ENCODE data around the gene TEAD4. TPM values are rescaled to one million over a fixed set of nuclear protein-coding genes. Genes with fewer than 3 reads are reported as not detected.

TEAD4 gene
- total and polyA plus RNA-seq, 3 donors from 2014 or later = 9.7 to 16.1 (median 10.9) TPM

DNA sequence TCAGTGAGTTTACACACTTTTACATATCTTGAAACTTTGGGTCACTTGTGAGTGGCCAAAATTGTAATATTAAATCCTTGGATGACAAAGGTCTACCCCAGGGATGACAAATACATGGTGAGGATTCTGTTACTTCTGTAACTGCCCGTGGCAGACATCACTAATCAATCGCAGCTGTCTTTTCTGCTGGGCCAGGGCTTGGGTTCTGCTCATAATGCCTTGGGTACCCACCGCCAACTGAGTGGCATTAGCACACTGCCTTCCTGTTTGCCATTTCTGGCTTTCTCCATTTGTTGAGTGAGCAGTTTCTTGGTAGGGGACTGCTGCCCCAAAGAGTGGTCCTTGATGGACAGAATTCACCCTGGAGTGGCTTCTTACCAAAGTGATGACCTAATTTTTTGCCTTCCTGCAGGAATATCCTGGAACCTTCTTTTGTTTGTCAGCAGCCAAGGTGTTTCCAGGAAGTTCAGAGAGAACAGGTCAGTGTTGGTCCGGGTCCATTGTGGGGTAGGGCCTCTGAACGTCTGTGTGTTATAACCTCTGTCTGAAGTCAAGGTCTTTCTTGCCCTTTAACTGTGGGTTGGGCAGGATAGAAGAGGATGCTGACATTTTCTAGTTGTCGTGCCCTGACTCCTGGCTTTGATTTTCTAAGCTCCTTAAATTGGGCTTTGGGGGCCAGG lies 124.2 kb downstream of the TEAD4 start:
- H3K27ac ChIP-seq = no peak overlapping the region
- intact Hi-C loops (cut with DNase I; ENCODE audit: low total_unique reads) = no loop called here
- H3K4me3 ChIP-seq = no peak overlapping the region
- H3K36me3 ChIP-seq (ENCODE audit: low read depth, missing control alignments) = no peaks in the 10 kb centered on the region
- no peaks in the 10 kb centered on the region for H3K9me3 ChIP-seq
- H3K27me3 ChIP-seq = no peaks in the 10 kb centered on the region
- H3K4me1 ChIP-seq = peaks cover 2% of the 10 kb centered on the region
- peak; percentile 23 for DNase-seq
- TF ChIP-seq, protein P1, sequence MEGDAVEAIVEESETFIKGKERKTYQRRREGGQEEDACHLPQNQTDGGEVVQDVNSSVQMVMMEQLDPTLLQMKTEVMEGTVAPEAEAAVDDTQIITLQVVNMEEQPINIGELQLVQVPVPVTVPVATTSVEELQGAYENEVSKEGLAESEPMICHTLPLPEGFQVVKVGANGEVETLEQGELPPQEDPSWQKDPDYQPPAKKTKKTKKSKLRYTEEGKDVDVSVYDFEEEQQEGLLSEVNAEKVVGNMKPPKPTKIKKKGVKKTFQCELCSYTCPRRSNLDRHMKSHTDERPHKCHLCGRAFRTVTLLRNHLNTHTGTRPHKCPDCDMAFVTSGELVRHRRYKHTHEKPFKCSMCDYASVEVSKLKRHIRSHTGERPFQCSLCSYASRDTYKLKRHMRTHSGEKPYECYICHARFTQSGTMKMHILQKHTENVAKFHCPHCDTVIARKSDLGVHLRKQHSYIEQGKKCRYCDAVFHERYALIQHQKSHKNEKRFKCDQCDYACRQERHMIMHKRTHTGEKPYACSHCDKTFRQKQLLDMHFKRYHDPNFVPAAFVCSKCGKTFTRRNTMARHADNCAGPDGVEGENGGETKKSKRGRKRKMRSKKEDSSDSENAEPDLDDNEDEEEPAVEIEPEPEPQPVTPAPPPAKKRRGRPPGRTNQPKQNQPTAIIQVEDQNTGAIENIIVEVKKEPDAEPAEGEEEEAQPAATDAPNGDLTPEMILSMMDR (IDR thresholded peaks at IDR 0.05) = no peak
- no peak for TF ChIP-seq POLR2A (IDR thresholded peaks at IDR 0.05)
- 65 to 73% methylated on average over 6 of the region's 6 CpGs for WGBS, 2 donors

DNA sequence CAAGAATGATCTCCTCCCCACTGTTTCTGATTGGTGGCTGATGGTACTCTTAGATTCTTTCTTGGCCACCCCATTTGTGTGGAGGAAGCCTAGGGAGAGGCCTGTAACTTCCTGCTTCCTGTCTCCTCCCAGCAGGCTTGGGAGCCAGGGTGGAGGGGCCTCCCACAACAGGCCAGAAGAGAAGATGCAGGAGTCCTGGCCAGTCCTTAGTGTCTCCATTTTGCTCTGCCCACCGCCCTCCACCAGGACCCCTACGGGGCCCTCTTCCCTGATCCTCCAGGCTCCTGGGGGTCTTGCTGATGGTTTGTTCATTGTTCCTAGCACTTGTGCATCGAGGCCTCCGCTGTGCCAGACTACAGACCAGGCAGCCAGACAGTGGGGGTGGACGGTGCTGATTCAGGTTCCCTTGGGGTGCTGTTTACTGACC lies 124.7 kb downstream of the TEAD4 start:
- WGBS, 2 donors = 77 to 78% methylated on average over 5 of the region's 5 CpGs
- TF ChIP-seq, protein P1 (IDR thresholded peaks at IDR 0.05) = no peak
- TF ChIP-seq POLR2A (IDR thresholded peaks at IDR 0.05) = no peak
- intact Hi-C loops (cut with DNase I; ENCODE audit: low total_unique reads) = no loop called here
- Histone ChIP-seq H3K27me3 (no peaks in the 10 kb centered on the region), H3K36me3 (ENCODE audit: low read depth, missing control alignments) (no peaks in the 10 kb centered on the region), H3K4me1 (no peaks in the 10 kb centered on the region), H3K4me3 (no peak overlapping the region), H3K27ac (no peak overlapping the region), H3K9me3 (no peaks in the 10 kb centered on the region)
- no peak for DNase-seq

DNA sequence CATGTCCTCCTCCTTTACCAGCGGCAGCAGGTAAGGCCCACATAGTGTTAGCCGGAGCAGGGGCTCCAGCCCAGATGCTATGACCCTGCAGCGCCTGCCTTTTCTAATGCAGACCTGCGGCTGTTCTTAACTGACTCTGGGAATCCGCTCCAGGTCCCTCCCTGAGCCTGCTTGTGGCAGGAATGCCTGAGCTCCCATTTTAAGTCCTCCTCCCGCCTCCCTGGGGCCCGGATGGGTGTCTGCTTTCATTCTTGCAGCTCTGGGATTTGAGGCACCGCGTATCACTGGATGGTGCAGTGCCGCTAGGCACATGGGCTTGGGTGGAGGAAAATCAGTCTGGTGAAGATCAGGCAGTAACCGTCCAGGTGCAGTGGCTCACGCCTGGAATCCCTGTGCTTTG lies 125.5 kb downstream of the TEAD4 start:
- H3K27ac ChIP-seq = no peak overlapping the region
- H3K9me3 ChIP-seq = no peaks in the 10 kb centered on the region
- H3K4me3 ChIP-seq = no peak overlapping the region
- no peak for DNase-seq
- 91 to 93% methylated on average over 12 of the region's 12 CpGs for WGBS, 2 donors
- H3K27me3 ChIP-seq = no peaks in the 10 kb centered on the region
- TF ChIP-seq, protein P1 (IDR thresholded peaks at IDR 0.05) = no peak
- no peak for TF ChIP-seq POLR2A (IDR thresholded peaks at IDR 0.05)
- H3K36me3 ChIP-seq (ENCODE audit: low read depth, missing control alignments) = no peaks in the 10 kb centered on the region
- intact Hi-C loops (cut with DNase I; ENCODE audit: low total_unique reads) = no loop called here
- no peaks in the 10 kb centered on the region for H3K4me1 ChIP-seq

DNA sequence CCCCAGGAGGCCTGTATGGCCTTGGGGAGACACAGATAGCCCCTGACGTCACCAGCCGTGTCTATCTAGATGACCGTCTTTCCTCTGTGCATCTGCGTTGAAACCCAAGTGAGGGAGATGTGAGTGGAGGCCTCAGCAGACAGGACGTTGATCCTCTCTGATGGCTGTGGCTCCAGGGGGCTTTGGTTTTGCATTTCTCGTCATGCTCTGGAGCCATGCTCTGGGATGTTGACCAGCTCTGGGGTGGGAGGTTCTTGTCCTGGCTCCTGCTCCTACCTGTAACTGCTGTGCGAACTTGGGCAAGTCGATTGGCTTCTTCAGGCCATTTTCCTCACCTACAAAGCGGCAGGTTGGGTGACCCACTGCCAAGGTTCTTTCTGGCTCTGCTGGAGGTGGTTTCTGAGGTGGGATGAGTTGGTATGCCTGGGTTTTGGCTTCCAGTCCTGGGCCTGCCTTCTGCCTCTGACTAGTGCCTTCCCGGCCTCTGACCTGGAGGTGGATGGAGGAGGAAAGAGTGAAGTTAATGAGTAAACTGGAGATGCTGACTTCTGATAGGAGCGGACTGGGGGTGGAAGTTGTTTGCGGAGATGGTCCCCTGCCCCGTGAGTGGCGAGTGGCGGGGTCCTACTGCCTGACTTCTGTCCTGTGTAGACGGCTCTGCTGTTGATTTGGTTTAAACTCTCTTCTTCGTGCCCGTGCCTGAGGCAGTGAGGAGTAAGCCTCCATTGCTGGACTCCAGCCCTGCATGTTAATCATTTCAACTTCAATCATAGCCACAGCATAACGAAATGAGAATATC lies 126.3 kb downstream of the TEAD4 start:
- TF ChIP-seq, protein P1 (IDR thresholded peaks at IDR 0.05) = no peak
- no peak for TF ChIP-seq POLR2A (IDR thresholded peaks at IDR 0.05)
- Histone ChIP-seq H3K4me1 (no peaks in the 10 kb centered on the region), H3K4me3 (no peak overlapping the region), H3K27me3 (no peaks in the 10 kb centered on the region), H3K27ac (no peak overlapping the region), H3K9me3 (no peaks in the 10 kb centered on the region), H3K36me3 (ENCODE audit: low read depth, missing control alignments) (no peaks in the 10 kb centered on the region)
- no peak for DNase-seq
- 77% methylated on average over 19 of the region's 19 CpGs for WGBS, 2 donors
- intact Hi-C loops (cut with DNase I; ENCODE audit: low total_unique reads) = no loop called here
